Liver (tissue), 9 donors: Measurements from ENCODE around the gene PAK4. TPM values are rescaled to one million over a fixed set of nuclear protein-coding genes. Genes with fewer than 3 reads are reported as not detected.

Experiments used
- DNase-seq: peaks from one replicate; pipeline ENCODE4 v3.0.0-alpha.2; 2017; ENCODE audit warnings: low spot score
- H3K27ac ChIP-seq, 2 donors: one replicate each; pipeline ENCODE4 v1.7.0; 2013; ENCODE audit warnings: inconsistent platforms in 2 of 2, low read length in 2 of 2, control low read depth in 1 of 2, low read depth in 1 of 2, mild to moderate bottlenecking in 1 of 2
- H3K27me3 ChIP-seq, 4 donors: one replicate each; pipeline versions ENCODE4 v1.6.1 to v1.7.0; 2013; ENCODE audit warnings: low read length in 3 of 4, inconsistent platforms in 1 of 4, mild to moderate bottlenecking in 1 of 4, moderate library complexity in 1 of 4; ENCODE audit not compliant: control insufficient read depth in 4 of 4, insufficient read depth in 4 of 4
- H3K36me3 ChIP-seq, 4 donors: one replicate each; pipeline versions ENCODE4 v1.6.1 to v1.7.0; 2013; ENCODE audit warnings: low read length in 3 of 4, mild to moderate bottlenecking in 3 of 4, low read depth in 1 of 4, moderate library complexity in 1 of 4; ENCODE audit not compliant: control insufficient read depth in 4 of 4, insufficient read depth in 3 of 4
- H3K4me1 ChIP-seq, 4 donors: one replicate each; pipeline versions ENCODE4 v1.6.1 to v1.7.0; 2013; ENCODE audit warnings: low read length in 3 of 4, mild to moderate bottlenecking in 3 of 4, moderate library complexity in 1 of 4; ENCODE audit not compliant: control insufficient read depth in 4 of 4, insufficient read depth in 4 of 4
- H3K4me3 ChIP-seq, 3 donors: one replicate each; pipeline versions ENCODE4 v1.6.1 to v1.7.0; 2013; ENCODE audit warnings: low read length in 3 of 3, control low read depth in 1 of 3, low read depth in 1 of 3, mild to moderate bottlenecking in 1 of 3
- H3K9ac ChIP-seq, 2 donors: one replicate each; pipeline ENCODE4 v1.7.0; 2013; ENCODE audit warnings: low read length in 2 of 2, mild to moderate bottlenecking in 2 of 2, moderate library complexity in 2 of 2, control low read depth in 1 of 2, low read depth in 1 of 2
- H3K9me3 ChIP-seq, 4 donors: one replicate each; pipeline versions ENCODE4 v1.6.1 to v1.7.0; 2013; ENCODE audit warnings: low read length in 3 of 4; ENCODE audit not compliant: control insufficient read depth in 4 of 4
- FOXA2 ChIP-seq: IDR thresholded peaks from 2 replicates; pipeline ENCODE4 v1.6.1; 2016; ENCODE audit warnings: antibody characterized with exemption
- GABPA ChIP-seq, 2 donors: IDR thresholded peaks in 1 of 2; conservative IDR thresholded peaks in 1 of 2; 2 replicates each; pipeline ENCODE4 v1.6.1; 2016; ENCODE audit warnings: antibody characterized with exemption in 2 of 2, mild to moderate bottlenecking in 1 of 2, moderate library complexity in 1 of 2
- HNF4G ChIP-seq: IDR thresholded peaks from 2 replicates; pipeline ENCODE4 v1.6.1; 2016; ENCODE audit warnings: antibody characterized with exemption
- JUND ChIP-seq, 2 donors: IDR thresholded peaks; 2 replicates each; pipeline ENCODE4 v1.6.1; 2016; ENCODE audit warnings: antibody characterized with exemption in 2 of 2
- RAD21 ChIP-seq, 2 donors: IDR thresholded peaks; 2 replicates each; pipeline ENCODE4 v1.6.1; 2016; ENCODE audit warnings: antibody characterized with exemption in 2 of 2, mild to moderate bottlenecking in 2 of 2
- RXRA ChIP-seq, 2 donors: IDR thresholded peaks; 2 replicates each; pipeline ENCODE4 v1.6.1; 2017 to 2018; ENCODE audit warnings: antibody characterized with exemption in 2 of 2, mild to moderate bottlenecking in 1 of 2
- SP1 ChIP-seq: IDR thresholded peaks from 2 replicates; pipeline ENCODE4 v1.6.1; 2018; ENCODE audit warnings: antibody characterized with exemption, mild to moderate bottlenecking
- TAF1 ChIP-seq: conservative IDR thresholded peaks from 2 replicates; pipeline ENCODE4 v1.6.1; 2016; ENCODE audit warnings: antibody characterized with exemption, mild to moderate bottlenecking
- YY1 ChIP-seq: IDR thresholded peaks from 2 replicates; pipeline ENCODE4 v1.6.1; 2016; ENCODE audit warnings: antibody characterized with exemption, mild to moderate bottlenecking
- WGBS: extraction: QIAGEN DNeasy Blood & Tissue Kit; methylation state at CpG from one replicate; pipeline ENCODE4 v1.1.7; 2013; 5-methylcytosine and 5-hydroxymethylcytosine counted together
- polyA plus RNA-seq, 2 donors: library from polyadenylated mRNA; stranded (reverse) in 1 of 2; unstranded in 1 of 2; fragments of 200-250 nt in 1 of 2; fragments of >200 nt in 1 of 2; fragmentation: Nextera tagmentation in 1 of 2; extraction: Ambion mirVana in 1 of 2; gene quantifications; one replicate each; pipeline versions ENCODE4 v1.2.1 to v1.2.3, GENCODE V29; 2013 to 2015
- total RNA-seq, 2 donors: library from RNA; depleted of rRNA; stranded (reverse); fragments of >200 nt; gene quantifications; one replicate each; pipeline ENCODE4 v1.2.3, GENCODE V29; 2014
- TF ChIP-seq, protein P1 (sequence below): fragments of 150-350 bp; IDR thresholded peaks from 2 replicates; pipeline ENCODE4 v1.5.1; 2017; ENCODE audit warnings: improper control_type of control experiment, low read depth, low read length; ENCODE audit not compliant: missing input control
- TF ChIP-seq, protein P2 (sequence below): IDR thresholded peaks from 2 replicates; pipeline ENCODE4 v1.6.1; 2016; ENCODE audit warnings: antibody characterized with exemption
- TF ChIP-seq, protein P3 (sequence below): IDR thresholded peaks from 2 replicates; pipeline ENCODE4 v1.6.1; 2016; ENCODE audit warnings: antibody characterized with exemption
- TF ChIP-seq, protein P4 (sequence below): IDR thresholded peaks from 2 replicates; pipeline ENCODE4 v1.6.1; 2016; ENCODE audit warnings: antibody characterized with exemption
- donor health status: healthy.
- donor health status: healthy.
- donor health status: healthy.
- donor health status: healthy.
- donor health status: healthy.

Gene PAK4
- total and polyA plus RNA-seq, 4 donors = 5.4 to 16.6 (median 7.7) TPM

DNA sequence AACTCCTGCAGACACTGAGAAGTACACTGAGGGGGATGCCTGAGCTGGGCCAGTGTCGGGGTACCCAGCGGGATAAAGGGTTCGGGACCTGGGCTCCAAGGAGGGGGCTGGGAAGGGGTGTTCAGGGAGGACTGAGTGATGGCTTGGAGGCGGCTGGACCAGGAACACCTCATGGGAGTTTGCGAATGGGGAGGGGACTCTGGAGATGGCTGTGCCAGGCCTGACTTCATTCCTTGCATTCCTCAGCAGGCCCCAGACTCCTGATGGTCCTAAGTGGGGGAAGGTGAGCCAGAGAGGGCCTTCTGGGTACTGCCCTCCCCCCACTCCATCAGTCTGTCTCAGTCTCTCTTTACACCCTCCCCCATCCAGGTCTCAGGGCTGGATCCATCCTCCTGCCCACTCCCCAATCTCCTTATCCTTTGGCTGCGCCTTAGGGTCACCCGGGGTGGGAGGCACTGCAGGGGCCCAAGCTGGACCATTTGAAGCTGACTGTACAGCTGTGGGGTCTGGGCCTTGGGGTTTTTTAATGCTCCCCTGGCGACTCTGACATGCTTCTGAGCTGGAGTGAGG, 13.8 kb downstream of the PAK4 start:
- no peak overlapping the region for H3K27ac ChIP-seq
- peaks cover 2 to 15% (median 10%) of the 10 kb centered on the region in 4 donors for H3K4me1 ChIP-seq

DNA sequence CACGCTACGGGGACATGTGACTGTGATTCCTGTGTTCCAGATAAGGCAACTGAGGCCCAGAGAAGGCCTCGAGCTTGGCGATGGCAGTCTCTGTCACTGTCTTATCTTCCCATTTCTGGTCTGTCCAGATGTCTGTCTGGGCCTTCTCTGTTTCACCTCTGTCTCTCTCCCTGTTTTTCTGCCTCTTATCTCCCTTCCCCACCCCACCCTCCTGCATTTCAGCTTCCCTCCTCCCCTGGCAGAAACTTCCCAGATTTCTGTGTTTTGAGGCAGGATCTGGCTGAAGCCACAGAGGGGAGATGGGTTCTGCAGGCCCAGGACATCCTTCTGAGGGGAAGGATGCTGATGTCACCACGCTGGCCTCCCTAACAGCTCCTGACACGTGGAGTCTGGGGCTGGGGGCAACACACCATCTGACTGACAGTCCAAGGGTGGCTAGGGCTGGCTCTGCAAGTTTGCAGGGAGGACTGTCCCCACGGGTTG, 14.4 kb downstream of the PAK4 start:
- Histone ChIP-seq H3K4me1 (peaks cover 5 to 21% (median 17%) of the 10 kb centered on the region in 4 donors), H3K27ac (no peak overlapping the region), H3K9me3 (no peaks in the 10 kb centered on the region), H3K27me3 (no peaks in the 10 kb centered on the region), H3K4me3 (no peak overlapping the region), H3K36me3 (no peaks in the 10 kb centered on the region), H3K9ac (no peak overlapping the region)
- WGBS = 59% methylated on average over 7 of the region's 7 CpGs
- no peak for DNase-seq
- TF ChIP-seq HNF4G (no peak), YY1 (no peak)

More for the DNA sequence above, 13.8 kb downstream of the PAK4 start:
- H3K9me3 ChIP-seq = no peaks in the 10 kb centered on the region
- H3K9ac ChIP-seq = no peak overlapping the region
- peak; percentile 24 for DNase-seq
- no peak overlapping the region for H3K4me3 ChIP-seq
- WGBS = 86% methylated on average over 8 of the region's 8 CpGs
- TF ChIP-seq, protein P1, sequence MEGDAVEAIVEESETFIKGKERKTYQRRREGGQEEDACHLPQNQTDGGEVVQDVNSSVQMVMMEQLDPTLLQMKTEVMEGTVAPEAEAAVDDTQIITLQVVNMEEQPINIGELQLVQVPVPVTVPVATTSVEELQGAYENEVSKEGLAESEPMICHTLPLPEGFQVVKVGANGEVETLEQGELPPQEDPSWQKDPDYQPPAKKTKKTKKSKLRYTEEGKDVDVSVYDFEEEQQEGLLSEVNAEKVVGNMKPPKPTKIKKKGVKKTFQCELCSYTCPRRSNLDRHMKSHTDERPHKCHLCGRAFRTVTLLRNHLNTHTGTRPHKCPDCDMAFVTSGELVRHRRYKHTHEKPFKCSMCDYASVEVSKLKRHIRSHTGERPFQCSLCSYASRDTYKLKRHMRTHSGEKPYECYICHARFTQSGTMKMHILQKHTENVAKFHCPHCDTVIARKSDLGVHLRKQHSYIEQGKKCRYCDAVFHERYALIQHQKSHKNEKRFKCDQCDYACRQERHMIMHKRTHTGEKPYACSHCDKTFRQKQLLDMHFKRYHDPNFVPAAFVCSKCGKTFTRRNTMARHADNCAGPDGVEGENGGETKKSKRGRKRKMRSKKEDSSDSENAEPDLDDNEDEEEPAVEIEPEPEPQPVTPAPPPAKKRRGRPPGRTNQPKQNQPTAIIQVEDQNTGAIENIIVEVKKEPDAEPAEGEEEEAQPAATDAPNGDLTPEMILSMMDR = no peak
- TF ChIP-seq YY1 (no peak), GABPA (IDR thresholded peaks at IDR 0.05 in 1 of 2, conservative IDR thresholded peaks at IDR 0.05 in 1 of 2) (no peak), FOXA2 (no peak)
- TF ChIP-seq, protein P2, sequence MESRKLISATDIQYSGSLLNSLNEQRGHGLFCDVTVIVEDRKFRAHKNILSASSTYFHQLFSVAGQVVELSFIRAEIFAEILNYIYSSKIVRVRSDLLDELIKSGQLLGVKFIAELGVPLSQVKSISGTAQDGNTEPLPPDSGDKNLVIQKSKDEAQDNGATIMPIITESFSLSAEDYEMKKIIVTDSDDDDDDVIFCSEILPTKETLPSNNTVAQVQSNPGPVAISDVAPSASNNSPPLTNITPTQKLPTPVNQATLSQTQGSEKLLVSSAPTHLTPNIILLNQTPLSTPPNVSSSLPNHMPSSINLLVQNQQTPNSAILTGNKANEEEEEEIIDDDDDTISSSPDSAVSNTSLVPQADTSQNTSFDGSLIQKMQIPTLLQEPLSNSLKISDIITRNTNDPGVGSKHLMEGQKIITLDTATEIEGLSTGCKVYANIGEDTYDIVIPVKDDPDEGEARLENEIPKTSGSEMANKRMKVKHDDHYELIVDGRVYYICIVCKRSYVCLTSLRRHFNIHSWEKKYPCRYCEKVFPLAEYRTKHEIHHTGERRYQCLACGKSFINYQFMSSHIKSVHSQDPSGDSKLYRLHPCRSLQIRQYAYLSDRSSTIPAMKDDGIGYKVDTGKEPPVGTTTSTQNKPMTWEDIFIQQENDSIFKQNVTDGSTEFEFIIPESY = no peak
- TF ChIP-seq, protein P3, sequence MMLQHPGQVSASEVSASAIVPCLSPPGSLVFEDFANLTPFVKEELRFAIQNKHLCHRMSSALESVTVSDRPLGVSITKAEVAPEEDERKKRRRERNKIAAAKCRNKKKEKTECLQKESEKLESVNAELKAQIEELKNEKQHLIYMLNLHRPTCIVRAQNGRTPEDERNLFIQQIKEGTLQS = no peak
- no peaks in the 10 kb centered on the region for H3K36me3 ChIP-seq
- no peaks in the 10 kb centered on the region for H3K27me3 ChIP-seq

DNA sequence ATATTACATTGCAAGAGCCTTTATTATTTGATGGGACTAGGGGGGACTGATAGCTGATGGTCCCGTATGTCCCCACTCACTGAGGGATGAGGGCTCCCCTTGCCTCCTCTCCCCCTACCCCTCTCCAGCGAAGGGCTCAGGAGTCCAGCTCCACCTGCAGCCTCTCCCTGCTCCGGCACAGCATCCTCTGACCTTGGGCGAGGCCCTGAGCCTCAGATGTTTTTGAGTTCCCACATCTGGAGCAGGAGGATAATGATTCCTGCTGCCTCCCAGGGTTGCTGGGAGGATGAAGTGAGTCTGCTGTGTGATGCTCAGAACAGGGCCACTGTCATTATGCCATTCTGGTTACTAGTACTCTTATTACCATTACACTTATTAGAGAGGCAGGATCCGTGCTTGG, 15.0 kb downstream of the PAK4 start:
- no peaks in the 10 kb centered on the region for H3K9me3 ChIP-seq
- H3K4me1 ChIP-seq = peaks cover 9 to 26% (median 20%) of the 10 kb centered on the region in 4 donors
- TF ChIP-seq, protein P3 = no peak
- TF ChIP-seq TAF1 (no peak), RXRA (IDR thresholded peaks at IDR 0.05) (no peak), JUND (IDR thresholded peaks at IDR 0.05) (no peak), SP1 (no peak), HNF4G (no peak), RAD21 (IDR thresholded peaks at IDR 0.05) (no peak)
- TF ChIP-seq, protein P4, sequence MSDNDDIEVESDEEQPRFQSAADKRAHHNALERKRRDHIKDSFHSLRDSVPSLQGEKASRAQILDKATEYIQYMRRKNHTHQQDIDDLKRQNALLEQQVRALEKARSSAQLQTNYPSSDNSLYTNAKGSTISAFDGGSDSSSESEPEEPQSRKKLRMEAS = no peak
- TF ChIP-seq, protein P2 = no peak
- no peak overlapping the region for H3K27ac ChIP-seq
- H3K36me3 ChIP-seq = no peaks in the 10 kb centered on the region
- no peaks in the 10 kb centered on the region for H3K27me3 ChIP-seq
- no peak overlapping the region for H3K4me3 ChIP-seq
- no peak for DNase-seq
- 78% methylated on average over 5 of the region's 5 CpGs for WGBS
- no peak overlapping the region for H3K9ac ChIP-seq
